Breast epithelium (tissue), 3 donors: ENCODE results near the gene HIGD1A.

Experiments
- POLR2A ChIP-seq: fragments of 450-650 bp; IDR thresholded peaks from one replicate; pipeline ENCODE4 v1.6.1; 2016; ENCODE audit warnings: antibody characterized with exemption, mild to moderate bottlenecking, moderate library complexity
- TF ChIP-seq, protein P1 (sequence below), 3 donors: fragments of 450-650 bp; IDR thresholded peaks; one replicate each; pipeline ENCODE4 v1.5.1; 2016 to 2017; ENCODE audit warnings: antibody characterized with exemption in 3 of 3, mild to moderate bottlenecking in 3 of 3, moderate library complexity in 3 of 3

DNA sequence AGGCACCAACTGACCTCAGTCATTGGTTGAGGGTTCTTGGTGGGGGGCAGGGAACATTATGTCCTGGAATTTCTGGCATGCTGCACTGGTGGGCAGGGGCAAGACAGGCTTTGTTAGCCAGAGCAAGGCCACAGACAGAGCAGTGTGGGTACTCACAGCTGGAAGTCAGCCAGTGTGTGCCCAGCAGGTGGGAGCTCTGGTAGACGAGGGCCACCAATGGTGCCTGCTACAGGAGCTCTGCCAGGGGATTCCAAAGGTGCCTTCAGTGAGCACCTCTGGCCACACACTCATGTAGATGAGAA lies 40.1 kb upstream of the HIGD1A start:
- TF ChIP-seq, protein P1, sequence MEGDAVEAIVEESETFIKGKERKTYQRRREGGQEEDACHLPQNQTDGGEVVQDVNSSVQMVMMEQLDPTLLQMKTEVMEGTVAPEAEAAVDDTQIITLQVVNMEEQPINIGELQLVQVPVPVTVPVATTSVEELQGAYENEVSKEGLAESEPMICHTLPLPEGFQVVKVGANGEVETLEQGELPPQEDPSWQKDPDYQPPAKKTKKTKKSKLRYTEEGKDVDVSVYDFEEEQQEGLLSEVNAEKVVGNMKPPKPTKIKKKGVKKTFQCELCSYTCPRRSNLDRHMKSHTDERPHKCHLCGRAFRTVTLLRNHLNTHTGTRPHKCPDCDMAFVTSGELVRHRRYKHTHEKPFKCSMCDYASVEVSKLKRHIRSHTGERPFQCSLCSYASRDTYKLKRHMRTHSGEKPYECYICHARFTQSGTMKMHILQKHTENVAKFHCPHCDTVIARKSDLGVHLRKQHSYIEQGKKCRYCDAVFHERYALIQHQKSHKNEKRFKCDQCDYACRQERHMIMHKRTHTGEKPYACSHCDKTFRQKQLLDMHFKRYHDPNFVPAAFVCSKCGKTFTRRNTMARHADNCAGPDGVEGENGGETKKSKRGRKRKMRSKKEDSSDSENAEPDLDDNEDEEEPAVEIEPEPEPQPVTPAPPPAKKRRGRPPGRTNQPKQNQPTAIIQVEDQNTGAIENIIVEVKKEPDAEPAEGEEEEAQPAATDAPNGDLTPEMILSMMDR (IDR thresholded peaks at IDR 0.05), result no peak
- TF ChIP-seq POLR2A, result no peak
